Ishikawa (cell line): ENCODE measurements around the gene C1QTNF9B.

Source experiments
- CEBPB ChIP-seq: IDR thresholded peaks from 2 replicates; pipeline ENCODE4 v1.6.1; 2012
- CREB1 ChIP-seq: IDR thresholded peaks from 2 replicates; pipeline ENCODE4 v1.6.1; 2012; ENCODE audit warnings: low read depth
- EGR1 ChIP-seq: IDR thresholded peaks from 2 replicates; pipeline ENCODE4 v1.6.1; 2012
- EP300 ChIP-seq: IDR thresholded peaks from 2 replicates; pipeline ENCODE4 v1.6.1; 2012; ENCODE audit warnings: borderline replicate concordance
- FOXM1 ChIP-seq: IDR thresholded peaks from 2 replicates; pipeline ENCODE4 v1.6.1; 2012; ENCODE audit warnings: low read depth, borderline replicate concordance
- MAX ChIP-seq: IDR thresholded peaks from 2 replicates; pipeline ENCODE4 v1.6.1; 2012
- RAD21 ChIP-seq: IDR thresholded peaks from 2 replicates; pipeline ENCODE4 v1.6.1; 2012; ENCODE audit warnings: low read depth
- REST ChIP-seq: IDR thresholded peaks from 2 replicates; pipeline ENCODE4 v1.6.1; 2012; ENCODE audit warnings: low read depth, mild to moderate bottlenecking
- TAF1 ChIP-seq: IDR thresholded peaks from 2 replicates; pipeline ENCODE4 v1.6.1; 2012; ENCODE audit warnings: low read depth, mild to moderate bottlenecking
- TCF12 ChIP-seq: IDR thresholded peaks from 2 replicates; pipeline ENCODE4 v1.6.1; 2012; ENCODE audit warnings: low read depth
- USF1 ChIP-seq: IDR thresholded peaks from 2 replicates; pipeline ENCODE4 v1.6.1; 2012
- YY1 ChIP-seq: IDR thresholded peaks from 2 replicates; pipeline ENCODE4 v1.6.1; 2012; ENCODE audit warnings: low read depth
- ZBTB7A ChIP-seq: IDR thresholded peaks from 2 replicates; pipeline ENCODE4 v1.6.1; 2012; ENCODE audit warnings: low read depth

- TF ChIP-seq CEBPB (no peak), REST (no peak), USF1 (no peak), TAF1 (no peak), EP300 (no peak), MAX (no peak), EGR1 (no peak), RAD21 (no peak), YY1 (no peak), TCF12 (no peak), CREB1 (no peak), FOXM1 (no peak), ZBTB7A (no peak)
These were observed 37.4 kb downstream of the C1QTNF9B start for GRCh38 chr13:23859904-23860303.
